Spleen (tissue), 13 donors: ENCODE measurements around the gene RAB30. TPM values are rescaled to one million over a fixed set of nuclear protein-coding genes. Genes with fewer than 3 reads are reported as not detected.

Source experiments
- DNase-seq: peaks from one replicate; pipeline ENCODE4 v3.0.0-alpha.2; 2020
- H3K27ac ChIP-seq, 8 donors: fragments of 200-600 bp; sonication (generic) in 7 of 8; 1 replicate in 4 of 8; 2 replicates in 4 of 8; pipeline versions ENCODE4 v1.5.0 to v1.8.0; 2016 to 2021; ENCODE audit warnings: inconsistent platforms in 4 of 8, mild to moderate bottlenecking in 4 of 8, moderate library complexity in 1 of 8
- H3K27me3 ChIP-seq, 7 donors: fragments of 200-600 bp; sonication (generic) in 6 of 7; replicated peaks in 1 of 7; 1 replicate in 4 of 7; 2 replicates in 3 of 7; pipeline versions ENCODE4 v1.5.0 to v1.8.0; 2016 to 2021; ENCODE audit warnings: inconsistent platforms in 3 of 7, mild to moderate bottlenecking in 1 of 7
- H3K36me3 ChIP-seq, 6 donors: fragments of 200-600 bp; sonication (generic) in 5 of 6; 1 replicate in 4 of 6; 2 replicates in 2 of 6; pipeline versions ENCODE4 v1.5.0 to v1.8.0; 2016 to 2021; ENCODE audit warnings: inconsistent platforms in 2 of 6
- H3K4me1 ChIP-seq, 6 donors: fragments of 200-600 bp; sonication (generic) in 5 of 6; 1 replicate in 3 of 6; 2 replicates in 3 of 6; pipeline versions ENCODE4 v1.5.0 to v1.8.0; 2016 to 2021; ENCODE audit warnings: inconsistent platforms in 3 of 6
- H3K4me3 ChIP-seq, 8 donors: fragments of 200-600 bp; sonication (generic) in 7 of 8; 1 replicate in 4 of 8; 2 replicates in 4 of 8; pipeline versions ENCODE4 v1.5.0 to v1.8.0; 2016 to 2021; ENCODE audit warnings: inconsistent platforms in 4 of 8, mild to moderate bottlenecking in 4 of 8, moderate library complexity in 2 of 8
- H3K9me3 ChIP-seq, 8 donors: fragments of 200-600 bp; sonication (generic) in 7 of 8; 1 replicate in 4 of 8; 2 replicates in 4 of 8; pipeline versions ENCODE4 v1.5.0 to v1.8.0; 2016 to 2021; ENCODE audit warnings: inconsistent platforms in 4 of 8
- POLR2A ChIP-seq, 3 donors: fragments of 450-650 bp; IDR thresholded peaks; one replicate each; pipeline ENCODE4 v1.5.1; 2017; ENCODE audit warnings: antibody characterized with exemption in 3 of 3, mild to moderate bottlenecking in 1 of 3
- POLR2AphosphoS5 ChIP-seq, 3 donors: sonication (generic); formaldehyde crosslinking; IDR thresholded peaks; one replicate each; pipeline ENCODE4 v1.5.1; 2017; ENCODE audit warnings: antibody characterized with exemption in 3 of 3
- WGBS, 5 donors: extraction: QIAGEN DNeasy Blood & Tissue Kit in 3 of 5; methylation state at CpG; one replicate each; pipeline versions ENCODE4 v1.1.5 to v1.1.7; 2013 to 2018; 5-methylcytosine and 5-hydroxymethylcytosine counted together
- intact Hi-C: fragments of 100-400 bp; cut with DNase I; formaldehyde crosslinking; loops from one replicate; pipeline ENCODE4 v1.15.0; 2023; ENCODE audit warnings: low total_unique reads
- long read RNA-seq, 2 donors: transcript quantifications; one replicate each; lab custom pipeline, GENCODE V29; 2026
- polyA plus RNA-seq, 3 donors: library from polyadenylated mRNA; stranded (reverse); fragments of 200-250 nt; gene quantifications; one replicate each; pipeline ENCODE4 v1.2.1, GENCODE V29; 2013
- total RNA-seq, 7 donors: library from RNA; depleted of rRNA in 3 of 7; stranded (reverse); fragments of >200 nt in 3 of 7; fragmentation: NEBNext Ultra II Directional in 4 of 7; extraction: Animal tissue kit (Norgen Biotek cat#: 25700) in 4 of 7; gene quantifications; one replicate each; pipeline versions ENCODE4 v1.1.0 to v1.2.1, GENCODE V29; 2016 to 2021
- TF ChIP-seq, protein P1 (sequence below), 11 experiments: fragments of 200-600 bp in 7 of 11; fragments of 450-650 bp in 4 of 11; sonication (generic) in 4 of 11; IDR thresholded peaks in 8 of 11; conservative IDR thresholded peaks in 3 of 11; 1 replicate in 7 of 11; 2 replicates in 4 of 11; pipeline versions ENCODE4 v1.4.0 to v1.8.0; 2016 to 2021; ENCODE audit warnings: antibody characterized with exemption in 11 of 11, inconsistent platforms in 4 of 11, mild to moderate bottlenecking in 1 of 11
- donor health status: healthy with polysubstance abuse.
- donor health status: DM: no; HTN: no; CAD: no; lungs with moderate emphysema.
- donor health status: DM: no; HTN: no; CAD: no.
- donor health status: Bipolar disorder and iron deficiency.
- donor health status: healthy.
- donor health status: DM: no; HTN: no; CAD: no.
- donor health status: DM: yes; HTN: yes; CAD: no.

The RAB30 gene, protein sequence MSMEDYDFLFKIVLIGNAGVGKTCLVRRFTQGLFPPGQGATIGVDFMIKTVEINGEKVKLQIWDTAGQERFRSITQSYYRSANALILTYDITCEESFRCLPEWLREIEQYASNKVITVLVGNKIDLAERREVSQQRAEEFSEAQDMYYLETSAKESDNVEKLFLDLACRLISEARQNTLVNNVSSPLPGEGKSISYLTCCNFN
- 10 to 100 TPM; 15.5 to 42.8 (median 36.2) TPM for total RNA-seq
- polyA plus RNA-seq = 1 to 10 TPM; 3.8 to 7.4 (median 4.4) TPM
- long read RNA-seq, donor 1, partial matches to known transcripts = 0 of 3 reads
- long read RNA-seq, donor 1, other reads (novel, unspliced or antisense) = 0 of 3 reads
- long read RNA-seq, donor 2, partial matches to known transcripts = 0 of 3 reads
- long read RNA-seq, donor 2, other reads (novel, unspliced or antisense) = 0 of 3 reads

- peak; percentile 76 to 95 (median 87) for TF ChIP-seq POLR2A (IDR thresholded peaks at IDR 0.05)
- TF ChIP-seq, protein P1, sequence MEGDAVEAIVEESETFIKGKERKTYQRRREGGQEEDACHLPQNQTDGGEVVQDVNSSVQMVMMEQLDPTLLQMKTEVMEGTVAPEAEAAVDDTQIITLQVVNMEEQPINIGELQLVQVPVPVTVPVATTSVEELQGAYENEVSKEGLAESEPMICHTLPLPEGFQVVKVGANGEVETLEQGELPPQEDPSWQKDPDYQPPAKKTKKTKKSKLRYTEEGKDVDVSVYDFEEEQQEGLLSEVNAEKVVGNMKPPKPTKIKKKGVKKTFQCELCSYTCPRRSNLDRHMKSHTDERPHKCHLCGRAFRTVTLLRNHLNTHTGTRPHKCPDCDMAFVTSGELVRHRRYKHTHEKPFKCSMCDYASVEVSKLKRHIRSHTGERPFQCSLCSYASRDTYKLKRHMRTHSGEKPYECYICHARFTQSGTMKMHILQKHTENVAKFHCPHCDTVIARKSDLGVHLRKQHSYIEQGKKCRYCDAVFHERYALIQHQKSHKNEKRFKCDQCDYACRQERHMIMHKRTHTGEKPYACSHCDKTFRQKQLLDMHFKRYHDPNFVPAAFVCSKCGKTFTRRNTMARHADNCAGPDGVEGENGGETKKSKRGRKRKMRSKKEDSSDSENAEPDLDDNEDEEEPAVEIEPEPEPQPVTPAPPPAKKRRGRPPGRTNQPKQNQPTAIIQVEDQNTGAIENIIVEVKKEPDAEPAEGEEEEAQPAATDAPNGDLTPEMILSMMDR (IDR thresholded peaks at IDR 0.05 in 8 of 11, conservative IDR thresholded peaks at IDR 0.05 in 3 of 11) = peak in 2 of 11 experiments; percentile 7 to 19
- TF ChIP-seq POLR2AphosphoS5 (IDR thresholded peaks at IDR 0.05) = peak; percentile 98 to 100 (median 100)
Observed at GRCh38 chr11:83071567-83072349, at the start of gene RAB30. TSS of gene RAB30 (minus strand) at chr11:83071897. CDS start at chr11:82997316, 74,581 bp downstream.

DNA sequence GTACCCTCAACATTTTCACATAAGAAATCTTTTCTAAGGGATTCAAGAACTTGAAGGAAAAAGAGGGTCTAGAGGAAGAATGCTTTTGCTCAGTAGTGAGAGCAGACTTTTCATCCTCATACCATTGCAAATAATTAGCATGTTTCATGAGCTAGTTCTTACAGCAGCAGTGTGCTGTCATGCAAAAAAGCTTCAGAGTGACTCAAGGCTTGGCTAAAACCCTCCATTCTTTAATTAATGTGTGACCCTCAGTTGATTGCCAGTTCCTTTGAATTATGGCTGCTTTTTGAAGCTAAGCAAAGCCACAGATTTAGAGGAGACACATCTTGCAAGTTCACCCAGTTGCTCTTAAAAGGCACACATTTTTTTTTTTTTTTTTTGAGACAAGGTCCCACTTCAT lies 48.6 kb upstream of the RAB30 start:
- intact Hi-C loops = no loop called here
- Histone ChIP-seq H3K9me3 (no peaks in the 10 kb centered on the region), H3K4me1 (peaks cover 16 to 60% (median 32%) of the 10 kb centered on the region in 6 donors), H3K4me3 (no peak overlapping the region), H3K27me3 (no peaks in the 10 kb centered on the region), H3K27ac (no peak overlapping the region), H3K36me3 (no peaks in the 10 kb centered on the region)
- no peak for DNase-seq
- TF ChIP-seq POLR2A (IDR thresholded peaks at IDR 0.05) (no peak), POLR2AphosphoS5 (IDR thresholded peaks at IDR 0.05) (no peak)
- TF ChIP-seq, protein P1 (IDR thresholded peaks at IDR 0.05 in 8 of 11, conservative IDR thresholded peaks at IDR 0.05 in 3 of 11) = no peak

More at GRCh38 chr11:83071567-83072349, at the start of gene RAB30:
- peak; percentile 96 for DNase-seq
- H3K4me3 ChIP-seq = peak within 1 kb of the TSS; percentile 57 to 75 (median 70)
- peaks cover 0 to 27% (median 0%) of the 10 kb centered on the region in 6 donors for H3K36me3 ChIP-seq
- no peaks in the 10 kb centered on the region for H3K9me3 ChIP-seq
- peak within 1 kb of the TSS; percentile 85 to 93 (median 92) for H3K27ac ChIP-seq
- 0% methylated on average over 28 to 35 of the region's 35 CpGs for WGBS, 5 donors
- peaks cover 25 to 92% (median 53%) of the 10 kb centered on the region in 6 donors for H3K4me1 ChIP-seq
- H3K27me3 ChIP-seq = peaks cover 0 to 18% (median 0%) of the 10 kb centered on the region in 7 donors
- intact Hi-C loops = loop anchor here (5.0 to 10.0 kb wide), 2 partner anchors 86 to 167 kb away; partner anchors contain the start of genes DDIAS, PCF11 and PRCP

DNA sequence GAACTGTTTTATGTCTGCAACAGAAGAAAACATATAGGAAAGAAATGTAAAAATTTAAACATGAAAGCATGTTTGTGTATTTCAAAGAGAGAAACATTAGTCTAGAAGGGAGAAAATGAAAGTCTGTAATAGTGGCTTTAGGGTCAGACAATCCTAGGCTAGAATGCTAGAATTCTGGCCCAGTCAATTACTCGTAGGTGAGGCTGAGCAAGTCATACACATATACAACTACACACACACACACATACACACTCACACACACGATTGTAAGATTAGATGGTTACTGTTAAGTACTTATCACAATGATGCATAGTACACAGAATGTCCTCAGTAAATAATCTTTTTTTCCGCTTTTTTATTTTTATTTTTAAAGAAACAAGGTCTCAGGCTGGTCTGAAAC lies 47.5 kb upstream of the RAB30 start:
- WGBS, 5 donors = 85 to 90% (median 88%) methylated on average over 3 of the region's 3 CpGs
- Histone ChIP-seq H3K9me3 (no peaks in the 10 kb centered on the region), H3K27me3 (no peaks in the 10 kb centered on the region), H3K27ac (peak overlapping the region in 4 of 8 donors; percentile 4 to 84 (median 84)), H3K4me3 (no peak overlapping the region), H3K4me1 (peaks cover 16 to 71% (median 37%) of the 10 kb centered on the region in 6 donors), H3K36me3 (no peaks in the 10 kb centered on the region)
- DNase-seq = no peak
- no peak for TF ChIP-seq POLR2A (IDR thresholded peaks at IDR 0.05)
- TF ChIP-seq, protein P1 (IDR thresholded peaks at IDR 0.05 in 8 of 11, conservative IDR thresholded peaks at IDR 0.05 in 3 of 11) = no peak
- no peak for TF ChIP-seq POLR2AphosphoS5 (IDR thresholded peaks at IDR 0.05)
- intact Hi-C loops = no loop called here
